HUDEP-2 (cell line): ENCODE results near the gene MRPS5.

Experiments
- DNase-seq, 76 experiments: peaks; one replicate each; lab custom pipeline; 2025; ENCODE audit not compliant: unreplicated experiment in 76 of 76; lab: John Stamatoyannopoulos, UW

MRPS5 gene

DNA sequence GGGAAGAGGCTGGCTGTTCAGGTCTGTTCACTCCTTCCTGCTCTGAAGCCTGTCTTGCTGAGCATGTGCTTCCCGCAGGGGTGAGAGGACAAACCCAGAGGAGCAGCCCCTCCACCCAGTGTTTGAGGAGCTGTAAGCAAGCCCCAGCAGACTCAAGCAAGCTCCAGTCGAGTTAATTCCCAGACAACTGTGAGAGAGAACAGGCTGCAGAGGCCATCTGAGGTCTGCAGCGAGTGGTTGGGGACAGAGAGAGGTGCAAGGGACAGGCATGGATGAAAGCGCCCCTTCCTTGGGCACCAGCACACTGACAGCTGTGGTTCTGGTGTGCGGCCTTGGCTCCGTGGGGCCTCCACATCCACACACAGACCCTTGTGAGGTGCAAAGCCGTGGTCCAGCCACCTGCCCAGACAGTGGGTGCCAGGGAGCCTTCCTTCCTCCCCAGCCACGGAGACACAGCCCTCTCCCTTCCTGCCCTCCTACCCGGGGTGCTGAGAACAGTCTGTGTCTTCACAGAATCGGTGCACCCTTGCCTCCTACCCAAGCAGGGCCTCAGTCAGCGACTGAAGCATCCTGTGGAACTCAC lies 59.9 kb downstream of the MRPS5 start:
- no peak for DNase-seq

DNA sequence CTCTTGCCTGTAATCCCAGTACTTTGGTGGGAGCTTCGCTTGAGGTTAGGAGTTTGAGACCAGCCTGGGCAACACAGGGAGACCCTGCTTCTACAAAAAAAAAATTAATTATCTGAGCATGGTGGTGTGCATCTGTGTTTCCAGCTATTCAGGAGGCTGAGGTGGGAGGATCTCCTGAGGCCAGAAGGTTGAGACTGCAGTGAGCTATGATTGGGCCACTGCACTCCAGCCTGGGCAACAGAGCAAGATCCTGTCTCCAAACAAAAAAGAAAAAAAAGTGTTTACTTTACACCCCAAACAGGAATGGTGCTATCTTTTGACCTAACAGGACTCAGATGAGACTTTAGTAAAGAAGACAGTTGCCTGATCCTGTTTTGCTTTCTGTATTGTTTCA lies 60.5 kb downstream of the MRPS5 start:
- DNase-seq, result no peak

DNA sequence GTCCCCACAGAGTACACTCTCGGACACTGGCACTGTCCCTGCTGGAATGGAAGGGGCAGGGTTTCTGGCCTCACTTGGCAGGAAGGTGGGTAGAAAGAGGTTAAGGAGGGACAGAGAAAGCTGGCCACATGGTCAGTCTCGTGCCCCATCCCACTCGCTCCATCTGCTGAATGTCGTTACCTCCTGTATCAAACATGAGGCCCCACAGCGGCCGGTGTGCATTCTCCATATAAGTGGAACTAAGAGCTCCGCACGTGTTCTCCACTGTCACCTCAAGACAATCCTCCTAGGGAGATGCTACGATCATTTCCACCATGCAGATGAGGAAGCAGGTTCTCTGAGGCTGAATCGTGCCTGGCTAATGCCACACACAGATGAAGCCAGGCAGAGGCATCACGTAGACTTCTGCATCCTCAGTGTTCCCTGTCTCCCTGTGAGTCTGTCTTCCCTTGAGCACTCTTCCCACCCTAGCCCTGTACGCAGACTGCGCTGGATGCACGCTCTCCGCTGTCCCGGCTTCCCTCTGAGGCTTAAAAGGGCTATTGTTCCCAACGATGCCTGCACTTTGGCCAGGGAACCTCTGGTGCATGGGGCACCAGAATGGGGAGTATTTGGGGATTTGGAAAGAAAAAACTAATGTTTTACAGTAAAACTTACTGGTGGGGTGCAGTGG lies 61.0 kb downstream of the MRPS5 start:
- DNase-seq, result no peak

DNA sequence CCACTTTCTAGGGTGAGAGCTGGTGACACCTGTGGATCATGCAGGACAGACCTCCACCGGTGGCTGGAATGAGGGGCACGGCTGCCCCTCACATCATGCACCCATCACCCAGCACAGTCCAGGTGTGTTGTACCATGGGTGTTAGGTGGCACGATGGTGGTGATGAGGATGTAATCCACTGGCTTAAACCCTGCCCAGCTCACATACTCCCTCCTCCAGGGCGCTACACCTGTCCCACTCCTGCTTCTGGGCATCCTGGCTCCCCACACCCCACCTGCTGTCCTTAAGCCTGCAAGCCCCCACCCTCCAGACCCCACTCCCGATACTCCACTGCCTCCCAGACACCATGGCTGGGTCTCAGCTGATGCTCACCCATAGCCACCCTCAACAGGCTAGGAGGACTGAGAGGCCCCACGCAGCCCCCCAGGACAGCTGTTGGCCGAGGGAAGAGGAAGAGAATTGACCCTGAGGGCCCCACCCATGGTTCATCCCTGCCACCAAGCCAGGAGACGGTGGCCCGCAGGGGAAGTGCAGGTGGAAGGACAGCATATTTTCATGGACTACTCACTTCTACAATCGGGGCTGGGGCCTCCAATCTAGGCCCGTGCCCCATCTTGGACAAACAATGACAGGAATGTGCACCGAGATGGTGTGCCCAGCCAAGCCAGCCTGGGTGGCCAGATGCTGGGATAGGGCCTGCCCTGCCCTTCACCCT lies 61.8 kb downstream of the MRPS5 start:
- no peak for DNase-seq

DNA sequence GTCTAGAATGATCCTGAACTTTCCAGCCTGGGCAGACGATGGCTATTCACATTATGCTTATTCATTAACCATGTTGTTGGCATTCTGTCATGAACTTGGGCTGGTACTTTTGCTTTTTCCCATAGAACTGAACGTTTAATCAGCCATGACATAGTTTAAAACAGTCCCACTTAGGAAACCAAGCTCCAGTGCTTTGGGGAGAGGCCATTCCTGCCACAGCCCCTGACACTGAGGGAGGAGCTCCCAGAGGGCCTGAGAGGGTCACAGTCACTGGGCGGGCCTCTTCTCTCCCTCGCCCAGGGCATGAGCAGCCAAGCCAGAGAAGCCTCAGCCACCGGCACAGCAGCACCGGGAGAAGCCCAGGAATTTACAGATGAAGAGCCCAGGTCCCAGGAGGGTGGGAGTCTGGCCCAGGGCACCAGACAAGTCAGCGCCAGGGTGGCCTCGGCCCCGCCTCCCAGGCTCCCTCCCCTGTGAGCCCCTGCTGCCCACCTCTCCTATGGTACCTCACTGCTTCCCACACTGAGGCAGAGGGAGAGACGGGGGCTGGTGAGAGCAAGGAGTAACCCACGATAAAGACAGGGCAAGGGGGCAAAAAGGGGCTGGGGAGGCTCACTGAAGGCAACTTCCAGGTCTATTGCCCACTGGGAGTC lies 62.5 kb downstream of the MRPS5 start:
- no peak for DNase-seq

DNA sequence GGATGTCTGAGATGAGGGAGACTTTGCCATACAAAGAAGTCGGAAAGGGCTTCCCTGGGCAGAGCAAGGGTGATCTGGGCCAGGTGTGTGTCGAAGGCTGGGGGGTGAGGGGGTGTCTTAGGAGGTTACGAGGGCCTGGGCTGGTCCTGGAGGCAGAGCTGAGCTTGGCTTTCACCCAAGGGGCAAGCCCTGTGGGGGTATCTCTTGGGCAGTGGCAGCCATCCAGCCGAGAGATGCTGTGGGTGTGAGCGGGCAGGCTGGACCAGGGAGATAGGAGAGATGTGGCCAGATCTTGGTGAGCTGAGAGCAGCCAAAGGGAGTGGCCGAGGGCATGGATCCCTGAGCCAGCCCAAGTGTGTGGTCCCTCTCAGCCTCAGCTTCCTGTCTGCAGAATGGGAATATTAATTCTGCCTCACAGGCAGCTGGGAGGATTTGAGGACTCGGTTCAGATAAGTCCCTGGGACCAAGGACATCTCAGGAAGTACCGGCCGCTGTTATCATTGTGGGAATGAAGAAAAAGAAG lies 63.1 kb downstream of the MRPS5 start:
- DNase-seq, result peak in 74 of 76 experiments; percentile 11 to 87 (median 68)

DNA sequence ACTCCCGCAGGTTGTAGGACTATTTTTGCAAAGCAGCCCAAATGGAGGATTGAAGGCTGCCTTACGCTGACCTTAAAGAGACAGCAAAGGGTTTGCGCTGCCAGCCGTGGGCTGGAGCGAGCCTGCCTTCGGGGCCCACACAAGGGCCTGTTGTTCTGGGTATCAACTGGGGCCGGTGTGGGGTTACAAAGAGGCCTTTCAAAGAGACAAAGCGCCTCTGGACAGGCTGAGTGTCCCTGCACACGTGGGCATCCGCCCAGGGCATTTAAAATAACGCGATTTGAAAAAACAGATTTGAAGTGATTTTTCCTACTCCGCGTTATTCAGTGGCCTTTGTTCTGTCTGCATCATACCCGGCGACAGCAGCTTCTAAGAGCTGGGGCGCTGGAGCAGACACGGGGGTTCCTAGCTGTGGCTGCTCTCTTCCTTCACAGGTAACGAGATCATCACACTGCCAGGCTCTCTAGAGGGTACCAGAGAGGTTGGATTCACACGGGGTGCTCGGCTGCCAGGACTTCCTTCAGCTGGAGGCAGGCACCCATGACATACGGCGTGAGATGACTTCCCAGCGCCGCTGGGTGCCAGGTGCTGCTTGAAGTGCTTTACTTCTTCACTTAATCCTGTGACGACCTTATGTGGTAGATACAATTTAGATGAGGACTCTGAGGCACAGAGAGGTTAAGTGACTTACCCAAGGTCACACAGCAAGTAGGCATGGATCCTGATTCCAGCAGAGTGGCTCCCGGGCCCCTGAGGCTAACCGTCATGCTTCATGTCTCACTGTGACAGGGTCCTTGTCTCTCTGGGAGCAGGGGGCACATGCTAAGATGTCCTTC lies 63.9 kb downstream of the MRPS5 start:
- DNase-seq, result no peak

DNA sequence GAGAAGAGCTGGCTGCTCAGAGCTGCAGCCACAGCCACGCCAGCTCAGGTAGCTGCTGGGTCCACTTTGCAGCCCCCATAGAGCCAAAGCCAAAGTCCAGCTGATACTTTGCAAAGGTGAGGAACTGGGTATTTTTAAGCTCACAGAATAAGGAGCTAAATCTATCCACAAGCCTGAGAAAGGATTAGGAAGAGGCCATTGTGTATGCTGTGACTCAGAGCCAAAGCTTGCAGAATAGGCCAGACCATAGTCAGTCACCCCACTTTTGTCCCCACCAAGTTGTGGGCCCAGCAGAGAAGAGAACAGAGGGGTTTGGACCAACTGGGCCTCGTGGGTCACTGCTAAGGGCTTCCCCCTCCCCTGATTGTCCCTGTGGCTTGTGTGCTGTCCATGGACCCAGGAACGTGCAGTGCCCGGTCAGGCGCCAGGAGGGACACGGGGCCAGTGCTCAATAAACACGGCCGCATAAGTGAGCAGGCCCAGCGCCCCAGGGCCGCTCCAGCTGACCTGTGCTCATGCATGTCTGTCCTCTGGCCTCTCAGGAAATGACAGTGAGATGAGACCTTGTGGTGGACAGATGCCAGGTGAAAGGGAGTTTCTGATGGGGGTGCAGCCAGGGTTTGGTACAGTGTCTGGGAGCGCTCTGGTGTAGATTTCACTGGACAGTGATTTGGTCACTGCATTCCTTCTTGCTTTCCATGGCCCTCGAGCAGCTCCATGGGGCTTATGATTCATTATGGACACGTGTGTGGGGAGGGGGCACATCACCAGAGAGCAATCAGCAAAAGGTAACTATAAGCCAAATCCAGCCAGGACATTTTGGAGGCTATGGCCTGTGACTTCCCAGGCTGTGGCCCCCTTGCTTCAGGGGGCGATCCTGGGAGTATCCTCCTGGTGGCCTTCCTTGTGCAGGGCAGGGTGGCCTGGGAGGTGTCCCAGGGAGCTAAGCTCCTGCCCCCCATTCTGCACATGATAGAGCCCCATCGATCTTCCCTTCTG lies 64.8 kb downstream of the MRPS5 start:
- DNase-seq, result no peak

DNA sequence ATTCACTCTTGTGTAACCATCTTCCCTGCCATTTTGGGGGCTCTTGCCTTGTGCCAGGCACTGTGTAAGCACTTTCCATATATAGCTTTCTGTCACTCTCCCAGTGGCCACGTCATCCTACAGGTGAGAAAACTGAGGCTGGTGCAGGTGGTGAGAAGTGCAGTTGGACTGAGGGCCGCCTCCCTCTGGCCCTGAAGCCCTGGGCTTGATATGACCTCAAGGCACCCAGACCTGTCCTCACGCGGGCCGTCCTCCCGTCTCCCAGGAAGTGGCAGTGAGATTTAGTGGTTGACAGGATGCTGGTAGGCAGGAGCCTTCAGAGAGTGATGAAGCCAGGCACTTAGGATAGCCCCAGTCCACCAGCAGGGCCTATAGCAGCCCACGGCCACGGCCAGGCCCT lies 65.6 kb downstream of the MRPS5 start:
- no peak for DNase-seq

DNA sequence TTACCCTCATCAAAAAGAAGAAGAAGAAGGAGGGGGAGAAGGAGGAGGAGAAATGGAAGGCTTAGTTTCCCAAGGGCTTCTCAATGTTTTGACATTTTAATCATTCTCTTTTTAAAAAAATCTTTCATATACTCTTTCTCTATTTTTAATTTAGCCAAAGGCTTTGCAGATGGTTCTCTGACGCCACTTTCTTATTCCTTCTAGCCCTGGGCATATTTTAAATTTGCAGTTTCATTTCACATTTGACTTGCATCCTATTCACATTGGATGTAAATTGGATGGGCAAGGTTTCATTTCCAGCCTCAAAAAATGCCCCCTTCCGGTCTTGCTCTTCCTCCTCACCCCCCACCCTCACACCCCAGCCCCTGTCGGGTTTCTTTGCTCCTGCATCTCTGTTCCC lies 66.3 kb downstream of the MRPS5 start:
- no peak for DNase-seq

DNA sequence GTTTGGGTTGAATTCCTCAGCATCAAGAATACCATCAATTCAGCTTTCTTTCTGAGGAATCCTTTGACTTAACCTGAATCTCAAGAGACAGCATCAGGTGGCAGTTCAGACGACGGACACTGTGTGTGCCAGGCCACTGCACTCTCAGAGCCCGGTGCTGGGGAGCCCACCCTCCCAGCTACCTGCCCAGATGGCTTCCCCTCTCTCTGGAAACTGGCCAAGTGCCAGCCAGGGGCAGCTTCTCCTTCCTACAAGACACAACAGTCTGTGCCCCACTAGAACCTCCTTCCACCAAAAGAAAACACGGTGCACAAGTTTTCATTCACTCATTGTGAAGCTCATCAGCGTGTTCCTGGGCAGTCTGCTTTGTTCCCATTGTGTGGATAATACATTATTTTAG lies 67.6 kb downstream of the MRPS5 start:
- no peak for DNase-seq

DNA sequence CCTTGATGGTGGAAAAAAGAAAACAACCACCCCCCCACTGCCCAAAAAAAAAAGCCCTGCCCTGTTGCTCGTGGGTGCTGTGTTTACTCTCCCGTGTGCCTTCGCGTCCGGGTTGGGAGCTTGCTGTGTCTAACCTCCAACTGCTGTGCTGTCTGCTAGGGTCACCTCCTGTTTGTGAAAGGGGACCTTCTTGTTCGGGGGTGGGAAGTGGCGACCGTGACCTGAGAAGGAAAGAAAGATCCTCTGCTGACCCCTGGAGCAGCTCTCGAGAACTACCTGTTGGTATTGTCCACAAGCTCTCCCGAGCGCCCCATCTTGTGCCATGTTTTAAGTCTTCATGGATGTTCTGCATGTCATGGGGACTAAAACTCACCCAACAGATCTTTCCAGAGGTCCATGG lies 68.1 kb downstream of the MRPS5 start:
- DNase-seq, result peak in 2 of 76 experiments; percentile 2 to 18

DNA sequence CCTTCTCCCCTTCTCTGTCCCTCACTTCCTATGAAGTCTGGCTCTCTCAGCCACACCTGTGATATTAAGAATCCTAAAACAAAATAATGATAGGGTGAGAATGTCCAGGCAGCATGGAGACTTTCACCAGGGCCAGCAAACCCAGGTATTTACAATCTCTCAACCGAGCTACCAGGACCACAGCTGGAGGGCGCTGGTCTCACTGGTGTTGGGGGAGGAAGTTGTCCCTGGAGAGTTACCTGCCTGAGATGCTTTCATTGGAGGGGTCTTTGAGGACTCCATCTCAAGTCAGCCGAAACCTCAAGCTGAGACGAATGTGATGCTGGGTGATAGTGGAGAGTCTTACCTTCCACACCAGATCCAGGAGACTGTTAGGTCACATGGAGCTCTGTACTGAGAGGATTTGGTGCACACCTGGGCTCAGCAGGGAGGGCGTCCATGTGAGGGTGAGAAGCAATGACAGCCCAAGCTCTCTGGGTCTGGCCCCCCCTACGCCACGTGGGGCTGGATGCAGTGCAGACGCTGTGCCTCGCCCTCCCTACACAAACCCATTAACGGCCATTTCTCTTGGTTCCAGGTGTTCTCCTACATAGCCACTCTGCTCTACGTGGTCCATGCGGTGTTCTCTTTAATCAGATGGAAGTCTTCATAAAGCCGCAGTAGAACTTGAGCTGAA lies 68.7 kb downstream of the MRPS5 start:
- DNase-seq, result no peak

DNA sequence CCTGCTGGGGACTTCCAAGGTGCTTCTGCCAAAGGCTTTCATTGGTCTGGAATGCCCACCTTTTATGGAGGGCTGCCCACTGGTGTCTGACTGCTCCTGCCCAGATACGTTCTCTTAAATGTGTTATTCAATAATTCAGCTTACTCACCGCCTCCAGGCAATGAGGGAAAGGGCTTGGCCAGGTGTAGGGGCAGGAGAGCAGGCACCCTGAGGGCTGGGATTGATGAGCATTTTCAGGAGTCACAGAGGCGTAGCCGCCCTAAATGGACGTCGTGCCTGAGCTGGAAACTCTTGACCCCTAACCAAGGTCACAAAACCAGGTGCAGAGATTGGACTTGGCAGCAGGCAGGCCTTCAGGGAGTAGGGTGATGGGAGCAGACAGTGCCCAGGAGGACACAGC lies 69.3 kb downstream of the MRPS5 start:
- DNase-seq, result no peak

DNA sequence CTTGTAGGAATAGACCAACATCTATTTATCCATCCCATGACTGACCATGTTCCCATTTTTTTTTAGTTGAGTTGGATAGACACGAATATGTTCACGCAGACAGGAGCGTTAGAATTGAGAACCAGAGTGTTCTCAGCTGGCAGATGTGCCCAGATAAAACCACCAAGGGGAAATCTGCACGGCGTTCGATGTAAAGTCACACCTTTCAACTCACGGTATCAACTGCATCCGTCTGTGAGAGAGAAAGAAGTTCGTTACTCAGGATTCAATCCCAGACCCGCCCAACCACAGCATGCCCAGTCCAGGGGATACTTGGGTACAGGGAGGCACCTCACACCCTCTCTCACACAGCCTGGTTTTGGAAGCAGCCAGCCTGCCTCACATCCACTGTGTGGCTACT lies 70.0 kb downstream of the MRPS5 start:
- peak in 6 of 76 experiments; percentile 3 to 31 (median 8) for DNase-seq

DNA sequence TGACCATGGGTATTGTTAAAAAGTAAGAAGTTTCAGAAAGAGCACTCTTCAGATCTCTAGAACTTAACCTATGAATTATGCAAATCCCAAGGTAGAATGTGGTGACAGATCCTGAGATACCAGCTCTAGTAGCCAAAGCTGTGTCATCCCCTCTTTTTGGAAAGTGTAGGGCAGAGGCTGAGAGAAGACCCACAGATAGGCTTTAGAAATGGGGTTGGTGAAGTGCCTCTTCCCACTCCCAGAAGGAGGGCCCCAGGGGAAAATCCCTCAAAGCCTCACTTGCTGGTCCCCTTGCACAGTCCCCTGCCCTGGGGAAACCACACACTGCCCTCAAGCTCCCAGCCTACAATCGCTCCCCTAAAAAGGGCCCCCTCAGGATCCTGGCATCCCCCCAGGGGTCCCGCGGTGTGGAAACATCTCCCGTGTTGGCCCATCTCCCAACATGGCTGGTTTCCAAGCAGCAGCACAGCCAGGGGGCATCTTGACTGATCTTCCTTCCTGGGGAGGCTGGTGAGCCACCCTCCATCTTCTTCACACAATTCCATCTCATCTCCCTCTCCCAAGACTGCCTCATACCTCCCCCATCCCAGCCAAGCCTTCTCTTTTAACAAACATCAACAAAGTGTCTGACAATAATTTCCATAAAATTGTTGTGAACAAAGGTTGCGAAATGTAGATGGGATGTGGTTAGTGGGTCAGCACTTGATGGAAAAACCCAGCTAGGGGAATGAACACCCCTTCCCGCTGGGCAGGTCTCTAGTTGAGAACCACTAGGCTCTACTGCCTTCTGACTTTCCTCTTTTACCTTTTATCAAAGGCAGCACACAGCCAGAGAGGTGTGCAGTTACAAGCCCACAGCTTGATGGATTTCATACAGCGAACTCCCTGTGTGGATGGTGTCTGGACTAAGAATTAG lies 71.0 kb downstream of the MRPS5 start:
- no peak for DNase-seq

DNA sequence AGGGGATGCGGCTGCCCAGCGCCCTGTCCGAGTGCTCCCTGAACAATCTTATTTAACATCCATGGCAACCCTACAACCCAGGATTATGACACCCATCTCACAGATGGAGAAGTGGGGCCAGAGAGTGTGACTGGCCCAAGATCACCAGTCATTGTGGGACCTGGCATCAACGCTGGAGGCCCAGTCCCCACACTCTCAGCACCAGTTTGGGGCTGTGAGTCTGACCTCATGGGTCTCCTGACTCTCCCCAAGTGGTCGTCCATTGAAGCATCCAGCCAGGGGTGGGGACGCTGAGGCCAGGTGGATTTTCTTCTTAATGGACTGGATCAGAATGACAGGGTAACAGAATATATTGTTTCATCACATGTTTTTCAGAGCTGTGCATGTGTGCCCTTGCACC lies 71.6 kb downstream of the MRPS5 start:
- DNase-seq, result no peak

DNA sequence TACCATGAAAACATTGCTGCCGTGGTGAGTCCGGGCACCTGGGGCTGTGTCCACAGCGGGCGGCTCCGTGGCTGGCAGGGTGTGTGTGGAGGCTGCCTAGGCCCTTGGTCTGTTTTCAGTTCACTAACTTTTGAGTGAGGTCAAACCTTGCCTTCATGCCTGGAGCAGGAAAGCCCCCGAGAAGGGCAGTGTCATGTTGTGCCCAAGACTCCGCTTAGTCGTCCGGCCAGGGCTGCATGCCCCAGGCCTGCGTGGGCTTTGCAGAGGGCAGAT lies 72.0 kb downstream of the MRPS5 start:
- no peak for DNase-seq
